Prostate gland (tissue), 2 donors: ENCODE measurements around the gene MED1. TPM values are rescaled to one million over a fixed set of nuclear protein-coding genes. Genes with fewer than 3 reads are reported as not detected.

ENCODE experiments used
- DNase-seq: peaks from one replicate; pipeline ENCODE4 v3.0.0-alpha.2; 2019; ENCODE audit warnings: low spot score
- H3K27ac ChIP-seq, 2 donors: fragments of 200-600 bp; sonication (generic); 2 replicates each; pipeline ENCODE4 v1.5.1; 2017 to 2019
- H3K27me3 ChIP-seq: fragments of 200-600 bp; sonication (generic); replicated peaks from 2 replicates; pipeline ENCODE4 v1.5.1; 2019; ENCODE audit not compliant: insufficient read depth
- H3K36me3 ChIP-seq, 2 donors: fragments of 200-600 bp; sonication (generic); 1 replicate in 1 of 2; 2 replicates in 1 of 2; pipeline versions ENCODE4 v1.5.1 to v1.8.1; 2017 to 2019
- H3K4me1 ChIP-seq: fragments of 200-600 bp; sonication (generic); replicated peaks from 2 replicates; pipeline ENCODE4 v1.5.1; 2019
- H3K4me3 ChIP-seq, 2 donors: fragments of 200-600 bp; sonication (generic); 2 replicates each; pipeline ENCODE4 v1.5.1; 2017 to 2019
- H3K9me3 ChIP-seq: fragments of 200-600 bp; sonication (generic); 2 replicates; pipeline ENCODE4 v1.5.1; 2017
- CTCF ChIP-seq, 4 experiments: fragments of 200-600 bp in 2 of 4; fragments of 450-650 bp in 2 of 4; sonication (generic) in 2 of 4; IDR thresholded peaks; 1 replicate in 3 of 4; 2 replicates in 1 of 4; pipeline ENCODE4 v1.5.1; 2016 to 2019; ENCODE audit warnings: antibody characterized with exemption in 4 of 4, mild to moderate bottlenecking in 2 of 4, moderate library complexity in 2 of 4
- POLR2A ChIP-seq: fragments of 450-650 bp; IDR thresholded peaks from one replicate; pipeline ENCODE4 v1.6.1; 2016; ENCODE audit warnings: antibody characterized with exemption, mild to moderate bottlenecking
- POLR2AphosphoS5 ChIP-seq: sonication (generic); formaldehyde crosslinking; IDR thresholded peaks from one replicate; pipeline ENCODE4 v1.6.1; 2017; ENCODE audit warnings: antibody characterized with exemption
- WGBS: methylation state at CpG from one replicate; pipeline ENCODE4 v1.1.5; 2018; 5-methylcytosine and 5-hydroxymethylcytosine counted together
- intact Hi-C: fragments of 100-400 bp; cut with DNase I; formaldehyde crosslinking; loops from one replicate; pipeline ENCODE4 v1.14.2; 2022
- total RNA-seq, 2 donors: library from RNA; depleted of rRNA; stranded (reverse); fragments of >200 nt; gene quantifications; one replicate each; pipeline ENCODE4 v1.1.0, GENCODE V29; 2016

MED1 gene
- total RNA-seq, 2 donors from 2014 or later: 22.9 to 39.7 TPM

GRCh38 chr17:39400547-39401411, 50.3 kb downstream of the MED1 start:
- Histone ChIP-seq H3K27me3 (no peaks in the 10 kb centered on the region), H3K4me1 (peaks cover 5% of the 10 kb centered on the region), H3K36me3 (peaks cover 0 to under 1% of the 10 kb centered on the region in 2 donors), H3K27ac (peak overlapping the region; percentile 89 to 94), H3K4me3 (peak overlapping the region; percentile 73 to 99), H3K9me3 (no peaks in the 10 kb centered on the region)
- no peak for DNase-seq
- intact Hi-C loops: no loop called here
- TF ChIP-seq POLR2AphosphoS5: no peak
- TF ChIP-seq POLR2A: no peak
- no peak for TF ChIP-seq CTCF (IDR thresholded peaks at IDR 0.05)
- WGBS: 1% methylated on average over 30 of the region's 46 CpGs

GRCh38 chr17:39399791-39400190, 51.3 kb downstream of the MED1 start:
- Histone ChIP-seq H3K36me3 (no peaks in the 10 kb centered on the region), H3K27me3 (no peaks in the 10 kb centered on the region), H3K4me1 (peaks cover 5% of the 10 kb centered on the region), H3K27ac (no peak overlapping the region), H3K9me3 (no peaks in the 10 kb centered on the region), H3K4me3 (peak overlapping the region in 1 of 2 donors; percentile 73)
- TF ChIP-seq CTCF (IDR thresholded peaks at IDR 0.05) (no peak), POLR2AphosphoS5 (no peak), POLR2A (no peak)
- DNase-seq: no peak
- intact Hi-C loops: no loop called here
- WGBS: 25% methylated on average over 4 of the region's 4 CpGs

GRCh38 chr17:39393736-39394135, 57.3 kb downstream of the MED1 start:
- Histone ChIP-seq H3K9me3 (no peaks in the 10 kb centered on the region), H3K4me1 (no peaks in the 10 kb centered on the region), H3K4me3 (no peak overlapping the region), H3K27ac (no peak overlapping the region), H3K27me3 (no peaks in the 10 kb centered on the region), H3K36me3 (no peaks in the 10 kb centered on the region)
- TF ChIP-seq POLR2AphosphoS5 (no peak), POLR2A (no peak), CTCF (IDR thresholded peaks at IDR 0.05) (no peak)
- DNase-seq: no peak
- intact Hi-C loops: loop anchor here (5.0 kb wide), 1 partner anchor 116 kb away; no protein-coding TSS in a partner anchor
- WGBS: 27% methylated on average over 2 of the region's 2 CpGs

GRCh38 chr17:39391448-39391847, 59.6 kb downstream of the MED1 start:
- H3K4me3 ChIP-seq: no peak overlapping the region
- no peak overlapping the region for H3K27ac ChIP-seq
- no peaks in the 10 kb centered on the region for H3K36me3 ChIP-seq
- no peaks in the 10 kb centered on the region for H3K9me3 ChIP-seq
- H3K27me3 ChIP-seq: no peaks in the 10 kb centered on the region
- intact Hi-C loops: loop anchor here (5.0 kb wide), 1 partner anchor 114 kb away; no protein-coding TSS in a partner anchor
- H3K4me1 ChIP-seq: no peaks in the 10 kb centered on the region
- 87% methylated on average over 5 of the region's 5 CpGs for WGBS
- TF ChIP-seq POLR2AphosphoS5 (no peak), POLR2A (no peak), CTCF (IDR thresholded peaks at IDR 0.05) (no peak)
- no peak for DNase-seq

GRCh38 chr17:39385040-39385439, 66.0 kb downstream of the MED1 start:
- WGBS: 97% methylated on average over 6 of the region's 6 CpGs
- Histone ChIP-seq H3K36me3 (no peaks in the 10 kb centered on the region), H3K27ac (no peak overlapping the region), H3K4me1 (no peaks in the 10 kb centered on the region), H3K9me3 (no peaks in the 10 kb centered on the region), H3K27me3 (no peaks in the 10 kb centered on the region), H3K4me3 (no peak overlapping the region)
- TF ChIP-seq POLR2AphosphoS5 (no peak), CTCF (IDR thresholded peaks at IDR 0.05) (no peak), POLR2A (no peak)
- intact Hi-C loops: no loop called here
- DNase-seq: no peak
